A549 (cell line): Measurements from ENCODE around the gene MYLK. TPM values are rescaled to one million over a fixed set of nuclear protein-coding genes. Genes with fewer than 3 reads are reported as not detected.
A peak's percentile ranks its signal among the peaks of the same experiment; 100 is the strongest.

Experiments used
- ATAC-seq, 2 experiments: fragments of 200-7000 bp in 1 of 2; fragments of >200 bp in 1 of 2; cut with Nextera tagmentation in 1 of 2; cut with Tn5 transposase in 1 of 2; 3 replicates each; pipeline versions ENCODE4 v1.8.0 to v1.9.1; 2018 to 2020; ENCODE audit warnings: mild to moderate bottlenecking in 1 of 2, moderate library complexity in 1 of 2
- CTCF ChIA-PET: fragments of 300-600 bp; sonication (Branson Sonifier 250); formaldehyde crosslinking; extraction: SDS; loops from one replicate; lab custom pipeline; 2021; ENCODE audit warnings: antibody characterized with exemption, inconsistent platforms; lab: Yijun Ruan, JAX
- POLR2A ChIA-PET: fragments of 350-600 bp; formaldehyde crosslinking; extraction: SDS; loops from one replicate; lab custom pipeline; 2021; ENCODE audit warnings: antibody characterized with exemption, inconsistent platforms; lab: Yijun Ruan, JAX
- DNase-seq, 2 experiments: peaks; one replicate each; pipeline versions ENCODE4 v3.0.0 to v3.0.0-alpha.2; 2011 to 2016; ENCODE audit warnings: low read depth in 1 of 2, low spot score in 1 of 2
- FAIRE-seq: peaks from 2 replicates; lab custom pipeline; 2011; peaks lifted over from hg19 to GRCh38; lab: Jason Lieb, UNC
- H3K27ac ChIP-seq, 2 experiments: fragments of >200 bp; sonication (Bioruptor Twin); formaldehyde crosslinking; 3 replicates each; pipeline ENCODE4 v1.5.1; 2016 to 2017
- H3K4me1 ChIP-seq: fragments of >200 bp; sonication (Bioruptor Twin); formaldehyde crosslinking; 3 replicates; pipeline ENCODE4 v1.6.1; 2016
- H3K4me2 ChIP-seq: fragments of >200 bp; sonication (Bioruptor Twin); formaldehyde crosslinking; 3 replicates; pipeline ENCODE4 v1.6.1; 2016
- H3K4me3 ChIP-seq: fragments of >200 bp; sonication (Bioruptor Twin); formaldehyde crosslinking; 3 replicates; pipeline ENCODE4 v1.5.1; 2016
- H3K9me3 ChIP-seq: fragments of >200 bp; sonication (Bioruptor Twin); formaldehyde crosslinking; 3 replicates; pipeline ENCODE4 v1.6.1; 2016
- ATOH8 ChIP-seq: fragments of 250-450 bp; sonication (Bioruptor Pico); IDR thresholded peaks from 2 replicates; pipeline ENCODE4 v1.5.0; 2020; ENCODE audit warnings: low read depth, mild to moderate bottlenecking, moderate library complexity
- BHLHE40 ChIP-seq: IDR thresholded peaks from 2 replicates; pipeline ENCODE4 v1.6.1; 2012; ENCODE audit warnings: low read depth, low read length, inconsistent platforms
- CBX8 ChIP-seq: fragments of 200-600 bp; sonication (generic); IDR thresholded peaks from 2 replicates; pipeline ENCODE4 v1.6.1; 2016
- E2F6 ChIP-seq: IDR thresholded peaks from 2 replicates; pipeline ENCODE4 v1.6.1; 2012; ENCODE audit warnings: low read depth, borderline replicate concordance
- EHF ChIP-seq: fragments of 250-450 bp; sonication (Bioruptor Pico); IDR thresholded peaks from 2 replicates; pipeline ENCODE4 v1.5.0; 2020; ENCODE audit warnings: mild to moderate bottlenecking
- EHMT2 ChIP-seq: fragments of 200-600 bp; sonication (generic); IDR thresholded peaks from 2 replicates; pipeline ENCODE4 v1.6.1; 2016; ENCODE audit warnings: antibody characterized with exemption, low read depth, mild to moderate bottlenecking, moderate library complexity
- EP300 ChIP-seq, 2 experiments: fragments of >200 bp; sonication (Bioruptor Twin); formaldehyde crosslinking; IDR thresholded peaks; 2 replicates in 1 of 2; 3 replicates in 1 of 2; pipeline ENCODE4 v1.6.1; 2016 to 2017
- ESRRA ChIP-seq: fragments of 150-350 bp; IDR thresholded peaks from 2 replicates; pipeline ENCODE4 v1.6.1; 2014; ENCODE audit warnings: mild to moderate bottlenecking, low read length, borderline replicate concordance
- FOSL2 ChIP-seq, 2 experiments: fragments of 450-650 bp in 1 of 2; fragments of >200 bp in 1 of 2; sonication (Bioruptor Twin) in 1 of 2; formaldehyde crosslinking; IDR thresholded peaks; 2 replicates each; pipeline versions ENCODE4 v1.5.0 to v1.6.1; 2016 to 2020; ENCODE audit warnings: mild to moderate bottlenecking in 1 of 2, moderate library complexity in 1 of 2
- HEYL ChIP-seq: fragments of 250-450 bp; sonication (Bioruptor Pico); IDR thresholded peaks from 2 replicates; pipeline ENCODE4 v1.8.0; 2021; ENCODE audit warnings: mild to moderate bottlenecking, moderate library complexity
- HOXB13 ChIP-seq: fragments of 250-450 bp; sonication (Bioruptor Pico); IDR thresholded peaks from 2 replicates; pipeline ENCODE4 v1.5.0; 2020; ENCODE audit warnings: low read depth, mild to moderate bottlenecking, moderate library complexity
- HOXB5 ChIP-seq: fragments of 250-450 bp; sonication (Bioruptor Pico); IDR thresholded peaks from 2 replicates; pipeline ENCODE4 v1.5.0; 2020; ENCODE audit warnings: mild to moderate bottlenecking, moderate library complexity
- JUN ChIP-seq, 2 experiments: fragments of >200 bp; sonication (Bioruptor Twin); formaldehyde crosslinking; IDR thresholded peaks; 2 replicates in 1 of 2; 3 replicates in 1 of 2; pipeline ENCODE4 v1.6.1; 2016 to 2017
- KDM1A ChIP-seq: fragments of 200-600 bp; sonication (generic); IDR thresholded peaks from 2 replicates; pipeline ENCODE4 v1.6.1; 2016; ENCODE audit warnings: low read depth, mild to moderate bottlenecking
- MAX ChIP-seq: IDR thresholded peaks from 2 replicates; pipeline ENCODE4 v1.6.1; 2012
- MYC ChIP-seq: IDR thresholded peaks from 2 replicates; pipeline ENCODE4 v1.6.1; 2012; ENCODE audit warnings: mild to moderate bottlenecking, inconsistent platforms, low read length, improper control_type of control experiment, borderline replicate concordance
- NFE2L2 ChIP-seq: fragments of 150-350 bp; conservative IDR thresholded peaks from 2 replicates; pipeline ENCODE4 v1.6.1; 2014; ENCODE audit warnings: low read length
- NPAS2 ChIP-seq: fragments of 250-450 bp; sonication (Bioruptor Pico); IDR thresholded peaks from 2 replicates; pipeline ENCODE4 v1.8.0; 2022; ENCODE audit warnings: mild to moderate bottlenecking, moderate library complexity, borderline replicate concordance
- PBX3 ChIP-seq: IDR thresholded peaks from 2 replicates; pipeline ENCODE4 v1.6.1; 2012
- POLR2A ChIP-seq: IDR thresholded peaks from 2 replicates; pipeline ENCODE4 v1.6.1; 2012; ENCODE audit warnings: mild to moderate bottlenecking, low read length
- POLR2AphosphoS2 ChIP-seq: conservative IDR thresholded peaks from 2 replicates; pipeline ENCODE4 v1.6.1; 2012; ENCODE audit warnings: low read length, improper control_type of control experiment, inconsistent platforms
- RAD21 ChIP-seq, 2 experiments: fragments of >200 bp in 1 of 2; sonication (Bioruptor Twin) in 1 of 2; formaldehyde crosslinking in 1 of 2; IDR thresholded peaks in 1 of 2; conservative IDR thresholded peaks in 1 of 2; 2 replicates in 1 of 2; 3 replicates in 1 of 2; pipeline ENCODE4 v1.6.1; 2012 to 2018; ENCODE audit warnings: inconsistent platforms in 1 of 2
- RCOR1 ChIP-seq: fragments of 150-350 bp; IDR thresholded peaks from 2 replicates; pipeline ENCODE4 v1.6.1; 2014; ENCODE audit warnings: antibody characterized with exemption, low read length, low read depth
- SMC3 ChIP-seq: fragments of >200 bp; sonication (Bioruptor Twin); formaldehyde crosslinking; IDR thresholded peaks from 3 replicates; pipeline ENCODE4 v1.6.1; 2018; ENCODE audit warnings: inconsistent platforms
- SREBF2 ChIP-seq: fragments of 450-650 bp; IDR thresholded peaks from 2 replicates; pipeline ENCODE4 v1.6.1; 2014; ENCODE audit warnings: mild to moderate bottlenecking, moderate library complexity
- TP53 ChIP-seq: fragments of 250-450 bp; sonication (Bioruptor Pico); IDR thresholded peaks from 2 replicates; pipeline ENCODE4 v1.5.0; 2021; ENCODE audit warnings: mild to moderate bottlenecking, moderate library complexity
- USF2 ChIP-seq: fragments of 450-650 bp; IDR thresholded peaks from 2 replicates; pipeline ENCODE4 v1.6.1; 2014; ENCODE audit warnings: antibody characterized with exemption
- ZC3H11A ChIP-seq: fragments of 450-650 bp; IDR thresholded peaks from 2 replicates; pipeline ENCODE4 v1.6.1; 2014; ENCODE audit warnings: antibody characterized with exemption, mild to moderate bottlenecking
- WGBS: methylation state at CpG from one replicate; pipeline ENCODE4 v1.1.6; 2017; ENCODE audit errors: missing lambda C conversion rate; 5-methylcytosine and 5-hydroxymethylcytosine counted together
- polyA plus RNA-seq, 4 experiments: library from polyadenylated mRNA; depleted of rRNA in 3 of 4; stranded (reverse); fragments of >200 nt; fragmentation: RNase III in 1 of 4; extraction: RNeasy Plus Mini Kit Qiagen cat#74134 plus additional on column Dnase treatment in 1 of 4; gene quantifications; 2 replicates in 3 of 4; 3 replicates in 1 of 4; pipeline ENCODE4 v1.2.3, GENCODE V29; 2011 to 2017

Gene MYLK
- polyA plus RNA-seq, 2 of the 4 experiments (the other 2 are of a cell fraction) = 16.9 to 17.4 TPM

- DNase-seq (no peak), ATAC-seq (no peak), FAIRE-seq (no peak)
- Histone ChIP-seq H3K27ac (peak overlapping the region; percentile 98 to 100; a peak in 3 of 6 replicates), H3K9me3 (peaks cover 39% of the 10 kb centered on the region), H3K4me1 (peaks cover 22% of the 10 kb centered on the region), H3K4me3 (no peak overlapping the region; the same call in 2 of the 3 replicates), H3K4me2 (peak overlapping the region; percentile 74)
- no peak for TF ChIP-seq CBX8
- TF ChIP-seq BHLHE40 = no peak
- TF ChIP-seq SMC3 = no peak
- no peak for TF ChIP-seq HEYL
- no peak for TF ChIP-seq RCOR1
- TF ChIP-seq KDM1A = no peak
- POLR2A ChIA-PET = interaction anchor here (2.4 to 3.5 kb wide), 2 partner anchors 15 to 19 kb away, joined by 12 to 28 read pairs; no protein-coding TSS in a partner anchor
- 77% methylated on average over 2 of the region's 2 CpGs for WGBS
- CTCF ChIA-PET = interaction anchor here (0.8 to 1.6 kb wide), 6 partner anchors 10 to 116 kb away, joined by 3 to 8 read pairs (median 5); no protein-coding TSS in a partner anchor
Measured at GRCh38 chr3:123586968-123587367, 297.2 kb downstream of the MYLK start.

GRCh38 chr3:123586131-123586530, 298.0 kb downstream of the MYLK start:
- TF ChIP-seq NFE2L2 = no peak
- TF ChIP-seq SMC3 = 0 out of 3 replicates have a peak, but pooled peaks have one; percentile 6
- TF ChIP-seq POLR2A = peak; percentile 71
- 1% methylated on average over 10 of the region's 10 CpGs for WGBS
- Histone ChIP-seq H3K4me3 (peak overlapping the region; percentile 86), H3K27ac (peak overlapping the region; percentile 98 to 100), H3K4me2 (peak overlapping the region; percentile 74), H3K4me1 (peaks cover 22% of the 10 kb centered on the region), H3K9me3 (peaks cover 32% of the 10 kb centered on the region)
- DNase-seq (peak; percentile 38 to 80), ATAC-seq (peak; percentile 57 to 71), FAIRE-seq (peak; percentile 68)
- CTCF ChIA-PET = interaction anchor here (1.4 to 1.6 kb wide), 4 partner anchors 13 to 66 kb away, joined by 4 to 8 read pairs (median 6); no protein-coding TSS in a partner anchor
- POLR2A ChIA-PET = interaction anchor here (2.4 to 3.5 kb wide), 2 partner anchors 16 to 20 kb away, joined by 12 to 28 read pairs; no protein-coding TSS in a partner anchor

GRCh38 chr3:123584988-123585937, 298.9 kb downstream of the MYLK start, which contains the start of gene HACD2:
Gene HACD2 (minus strand): TSS chr3:123585053. CDS start chr3:123585027, 26 bp downstream.
- Histone ChIP-seq H3K9me3 (peaks cover 23% of the 10 kb centered on the region), H3K27ac (peak within 1 kb of the TSS; percentile 98 to 100), H3K4me1 (peaks cover 22% of the 10 kb centered on the region), H3K4me2 (peak within 1 kb of the TSS; percentile 94), H3K4me3 (peak within 1 kb of the TSS; percentile 86)
- ChIA-PET POLR2A (interaction anchor here (2.4 to 3.5 kb wide), 2 partner anchors 16 to 20 kb away, joined by 12 to 28 read pairs; no protein-coding TSS in a partner anchor), CTCF (interaction anchor here (1.1 to 1.7 kb wide), 7 partner anchors 14 to 121 kb away, joined by 3 to 8 read pairs (median 5); no protein-coding TSS in a partner anchor)
- ATAC-seq = peak; percentile 89 to 96
- under 1% methylated on average over 35 of the region's 54 CpGs for WGBS
- peak; percentile 82 to 98 for DNase-seq
- FAIRE-seq = no peak
- TF ChIP-seq NPAS2 (no peak), SMC3 (no peak), ATOH8 (0 out of 2 replicates have a peak, but pooled peaks have one; percentile 76), SREBF2 (no peak), USF2 (no peak), POLR2AphosphoS2 (no peak), HOXB5 (peak; percentile 78; the same call in 1 of the 2 replicates), MAX (peak; percentile 80), E2F6 (peak; percentile 71), POLR2A (peak; percentile 85), PBX3 (no peak), JUN (IDR thresholded peaks at IDR 0.05) (peak; percentile 75 to 84), FOSL2 (IDR thresholded peaks at IDR 0.05) (no peak), FOSL2 (CRISPR knock-in tag; IDR thresholded peaks at IDR 0.05) (peak; percentile 3; the same call in 1 of the 2 replicates), HOXB13 (peak; percentile 75), TP53 (CRISPR knock-in tag) (no peak), ESRRA (no peak), RAD21 (conservative IDR thresholded peaks at IDR 0.05 in 1 of 2, IDR thresholded peaks at IDR 0.05 in 1 of 2) (no peak; a peak in 1 of 5 replicates), MYC (peak; percentile 57), EHMT2 (peak; percentile 33; the same call in 1 of the 2 replicates), ZC3H11A (no peak), EHF (CRISPR knock-in tag) (no peak), EP300 (IDR thresholded peaks at IDR 0.05) (no peak)
